SKM-1 (cell line): Measurements from ENCODE around the gene CD74.

Experiments
- DNase-seq: peaks from one replicate; lab custom pipeline; 2025; ENCODE audit not compliant: unreplicated experiment; lab: John Stamatoyannopoulos, UW

The CD74 gene

GRCh38 chr5:150412319-150413175 lies at the start of gene CD74:
Gene CD74, minus strand, starts transcription at chr5:150412910. Its CDS starts 161 bp downstream, at chr5:150412749.
- DNase-seq = peak; percentile 68

- no peak for DNase-seq
Measured at GRCh38 chr5:150461231-150461630, 48.5 kb upstream of the CD74 start.

GRCh38 chr5:150460781-150461180 lies 48.1 kb upstream of the CD74 start:
- no peak for DNase-seq

- DNase-seq = no peak
Measured at GRCh38 chr5:150458802-150459557, 46.3 kb upstream of the CD74 start.

GRCh38 chr5:150457562-150458240 lies 45.0 kb upstream of the CD74 start:
- DNase-seq = no peak

GRCh38 chr5:150457121-150457520 lies 44.4 kb upstream of the CD74 start:
- DNase-seq = peak; percentile 46

GRCh38 chr5:150454492-150455229 lies 42.0 kb upstream of the CD74 start:
- DNase-seq = peak; percentile 66

GRCh38 chr5:150454027-150454426 lies 41.3 kb upstream of the CD74 start:
- DNase-seq = peak; percentile 42

GRCh38 chr5:150452914-150453313 lies 40.2 kb upstream of the CD74 start:
- no peak for DNase-seq

GRCh38 chr5:150451594-150451993 lies 38.9 kb upstream of the CD74 start:
- DNase-seq = no peak

GRCh38 chr5:150449517-150450339 lies 37.0 kb upstream of the CD74 start, which contains the start of gene RPS14:
Gene RPS14, minus strand, starts transcription at chr5:150449739. Its CDS starts 2,006 bp downstream, at chr5:150447733.
- peak; percentile 94 for DNase-seq

GRCh38 chr5:150448952-150449516 lies 36.3 kb upstream of the CD74 start:
- DNase-seq = no peak

GRCh38 chr5:150448334-150448733 lies 35.6 kb upstream of the CD74 start:
- DNase-seq = no peak

- DNase-seq = no peak
Measured at GRCh38 chr5:150447188-150447587, 34.5 kb upstream of the CD74 start.

GRCh38 chr5:150446583-150446982 lies 33.9 kb upstream of the CD74 start:
- no peak for DNase-seq

GRCh38 chr5:150446088-150446487 lies 33.4 kb upstream of the CD74 start:
- no peak for DNase-seq

GRCh38 chr5:150444770-150445169 lies 32.1 kb upstream of the CD74 start:
- DNase-seq = no peak

GRCh38 chr5:150443242-150444075 lies 30.7 kb upstream of the CD74 start:
- no peak for DNase-seq

GRCh38 chr5:150442699-150443080 lies 30.0 kb upstream of the CD74 start:
- no peak for DNase-seq
